Measurements from ENCODE around the gene FAM50A.
A peak's percentile ranks its signal among the peaks of the same experiment; 100 is the strongest.

The FAM50A gene

DNA sequence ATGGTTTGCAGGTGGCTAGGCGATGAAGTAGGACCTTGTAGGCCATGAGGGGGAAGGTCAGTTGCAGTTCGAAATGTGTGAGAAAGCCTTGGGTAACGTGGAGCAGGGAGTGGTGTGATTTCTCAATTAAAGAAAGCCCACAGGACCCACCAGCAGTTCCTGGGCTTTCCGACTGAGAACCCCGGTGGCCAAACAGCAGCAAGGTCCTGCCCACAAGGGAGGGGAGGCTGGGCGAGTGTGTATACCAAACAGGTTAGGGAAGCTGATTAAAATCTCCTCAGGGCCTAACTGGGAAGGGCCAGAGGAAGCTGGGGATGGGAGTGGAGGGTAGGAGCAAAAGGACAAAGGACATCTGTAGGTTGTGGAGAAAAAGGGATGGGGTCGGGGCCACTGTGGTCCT is 13.0 kb upstream of the FAM50A start:
- no peak for DNase-seq
- H3K27ac Mint-ChIP-seq: peak overlapping the region; percentile 73
- peaks cover 24% of the 10 kb centered on the region for H3K36me3 Mint-ChIP-seq (ENCODE audit: low read depth)

DNA sequence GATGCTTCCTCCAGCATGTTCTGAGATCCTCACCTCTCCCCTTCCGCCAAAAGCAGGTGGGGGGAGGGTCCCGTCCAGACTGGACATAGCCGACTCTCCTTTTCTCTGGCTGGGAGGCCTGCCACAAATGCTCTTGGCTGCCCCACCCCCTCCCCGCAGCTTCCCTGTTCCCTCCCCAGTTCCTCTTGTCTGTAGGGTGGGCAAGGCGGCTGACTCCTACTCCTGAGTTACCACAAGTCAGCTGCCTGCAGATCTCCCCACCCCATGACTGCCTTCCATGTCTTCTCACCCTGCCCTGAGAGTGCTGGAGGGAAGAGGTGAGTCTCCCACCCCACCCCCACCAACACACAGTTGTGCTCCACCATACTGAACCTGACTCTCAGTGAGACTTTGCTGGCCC is 12.6 kb upstream of the FAM50A start:
- TF ChIP-seq, protein P1, sequence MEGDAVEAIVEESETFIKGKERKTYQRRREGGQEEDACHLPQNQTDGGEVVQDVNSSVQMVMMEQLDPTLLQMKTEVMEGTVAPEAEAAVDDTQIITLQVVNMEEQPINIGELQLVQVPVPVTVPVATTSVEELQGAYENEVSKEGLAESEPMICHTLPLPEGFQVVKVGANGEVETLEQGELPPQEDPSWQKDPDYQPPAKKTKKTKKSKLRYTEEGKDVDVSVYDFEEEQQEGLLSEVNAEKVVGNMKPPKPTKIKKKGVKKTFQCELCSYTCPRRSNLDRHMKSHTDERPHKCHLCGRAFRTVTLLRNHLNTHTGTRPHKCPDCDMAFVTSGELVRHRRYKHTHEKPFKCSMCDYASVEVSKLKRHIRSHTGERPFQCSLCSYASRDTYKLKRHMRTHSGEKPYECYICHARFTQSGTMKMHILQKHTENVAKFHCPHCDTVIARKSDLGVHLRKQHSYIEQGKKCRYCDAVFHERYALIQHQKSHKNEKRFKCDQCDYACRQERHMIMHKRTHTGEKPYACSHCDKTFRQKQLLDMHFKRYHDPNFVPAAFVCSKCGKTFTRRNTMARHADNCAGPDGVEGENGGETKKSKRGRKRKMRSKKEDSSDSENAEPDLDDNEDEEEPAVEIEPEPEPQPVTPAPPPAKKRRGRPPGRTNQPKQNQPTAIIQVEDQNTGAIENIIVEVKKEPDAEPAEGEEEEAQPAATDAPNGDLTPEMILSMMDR (IDR thresholded peaks at IDR 0.05): no peak
- peaks cover 27% of the 10 kb centered on the region for H3K36me3 Mint-ChIP-seq (ENCODE audit: low read depth)
- peaks cover 6% of the 10 kb centered on the region for H3K27me3 Mint-ChIP-seq (ENCODE audit: low read depth, poor library complexity)
- H3K4me3 Mint-ChIP-seq: no peak overlapping the region
- peaks cover 33% of the 10 kb centered on the region for H3K4me1 Mint-ChIP-seq
- H3K9me3 Mint-ChIP-seq: peaks cover 67% of the 10 kb centered on the region
- no peak for DNase-seq
- H3K27ac Mint-ChIP-seq: no peak overlapping the region

More for the DNA sequence above, 13.0 kb upstream of the FAM50A start:
- H3K27me3 Mint-ChIP-seq (ENCODE audit: low read depth, poor library complexity): peaks cover 9% of the 10 kb centered on the region
- peak overlapping the region; percentile 65 for H3K4me3 Mint-ChIP-seq
- H3K9me3 Mint-ChIP-seq: peaks cover 63% of the 10 kb centered on the region
- H3K4me1 Mint-ChIP-seq: peaks cover 29% of the 10 kb centered on the region
- TF ChIP-seq, protein P1 (IDR thresholded peaks at IDR 0.05): no peak

DNA sequence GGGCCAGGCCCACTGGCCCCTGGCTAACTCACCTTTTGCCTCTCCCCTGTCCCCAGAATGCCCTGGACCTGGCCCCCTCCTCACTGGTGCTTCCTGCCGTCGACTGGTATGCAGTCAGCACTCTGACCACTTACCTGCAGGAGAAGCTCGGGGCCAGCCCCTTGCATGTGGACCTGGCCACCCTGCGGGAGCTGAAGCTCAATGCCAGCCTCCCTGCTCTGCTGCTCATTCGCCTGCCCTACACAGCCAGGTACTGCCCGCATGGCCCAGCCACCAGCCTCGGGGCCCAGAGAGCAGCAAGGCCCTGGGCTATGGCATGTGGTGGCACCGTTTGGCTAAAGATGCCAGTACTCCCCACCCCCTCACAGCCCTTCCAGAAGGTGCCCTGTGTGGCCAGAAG is 11.7 kb upstream of the FAM50A start:
- no peak for DNase-seq
- Mint-ChIP-seq H3K9me3 (peaks cover 62% of the 10 kb centered on the region), H3K27ac (no peak overlapping the region), H3K4me1 (peaks cover 33% of the 10 kb centered on the region), H3K36me3 (ENCODE audit: low read depth) (peaks cover 27% of the 10 kb centered on the region), H3K27me3 (ENCODE audit: low read depth, poor library complexity) (peaks cover 6% of the 10 kb centered on the region), H3K4me3 (no peak overlapping the region)
- TF ChIP-seq, protein P1 (IDR thresholded peaks at IDR 0.05): no peak

DNA sequence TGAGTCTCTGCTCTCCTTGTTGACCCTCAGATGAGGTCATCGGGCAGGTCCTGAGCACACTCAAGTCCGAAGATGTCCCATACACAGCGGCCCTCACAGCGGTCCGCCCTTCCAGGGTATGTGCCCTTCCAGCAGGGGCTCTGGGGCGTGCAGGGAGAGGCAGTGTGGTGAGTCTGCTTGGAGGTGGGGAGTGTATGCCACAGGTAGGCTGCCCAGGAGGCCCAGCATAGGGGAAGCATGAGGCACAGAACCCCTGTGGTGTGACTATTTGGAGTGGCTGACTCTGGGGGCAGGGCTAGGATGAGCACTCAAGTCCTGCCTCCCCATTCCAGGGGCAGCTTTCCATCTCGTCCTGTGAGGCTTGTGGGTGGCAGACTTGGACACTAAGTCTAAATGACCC is 10.3 kb upstream of the FAM50A start:
- peaks cover 62% of the 10 kb centered on the region for H3K9me3 Mint-ChIP-seq
- H3K27ac Mint-ChIP-seq: no peak overlapping the region
- peaks cover 27% of the 10 kb centered on the region for H3K36me3 Mint-ChIP-seq (ENCODE audit: low read depth)
- TF ChIP-seq, protein P1 (IDR thresholded peaks at IDR 0.05): no peak
- DNase-seq: no peak
- peaks cover 36% of the 10 kb centered on the region for H3K4me1 Mint-ChIP-seq
- H3K27me3 Mint-ChIP-seq (ENCODE audit: low read depth, poor library complexity): peaks cover 6% of the 10 kb centered on the region
- H3K4me3 Mint-ChIP-seq: no peak overlapping the region

DNA sequence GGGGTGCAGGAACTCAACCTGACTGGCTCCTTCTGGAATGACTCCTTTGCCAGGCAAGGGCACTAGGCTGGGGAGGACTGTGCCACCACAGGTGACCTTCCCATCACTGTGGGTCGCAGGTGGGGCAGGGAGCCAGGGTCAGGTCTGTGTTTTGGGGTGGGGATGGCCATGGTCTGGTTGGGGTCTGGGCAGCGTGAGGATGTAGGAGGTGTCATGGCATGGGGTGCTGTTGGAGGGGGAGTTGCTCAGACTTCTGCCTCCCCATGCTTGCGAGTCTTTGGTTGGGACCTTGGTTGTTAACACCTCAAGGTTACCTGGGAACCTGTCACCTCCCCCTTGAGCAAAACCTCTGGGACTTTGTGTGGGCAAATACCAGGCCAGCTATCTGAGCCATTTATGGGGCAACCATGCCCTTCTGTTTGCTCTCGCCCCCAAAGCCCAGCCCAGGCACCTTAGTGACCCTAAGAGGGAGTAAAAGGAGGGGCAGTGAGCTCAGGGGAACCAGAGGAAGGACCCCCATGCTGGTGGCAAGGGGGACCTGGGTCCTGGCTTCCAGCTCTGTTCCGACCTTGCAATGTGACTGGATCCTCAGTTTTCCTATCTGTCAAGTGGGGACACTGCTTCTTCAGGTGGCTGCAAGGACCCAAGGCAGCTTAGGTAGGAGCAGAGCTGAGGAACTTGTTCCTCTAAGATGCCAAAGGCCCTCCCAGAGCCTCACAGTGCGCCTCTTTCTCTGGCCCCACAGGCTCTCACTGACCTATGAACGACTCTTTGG is 9.4 kb upstream of the FAM50A start:
- no peak for DNase-seq
- Mint-ChIP-seq H3K9me3 (peaks cover 63% of the 10 kb centered on the region), H3K27me3 (ENCODE audit: low read depth, poor library complexity) (peaks cover 6% of the 10 kb centered on the region), H3K4me3 (no peak overlapping the region), H3K36me3 (ENCODE audit: low read depth) (peaks cover 27% of the 10 kb centered on the region), H3K4me1 (peaks cover 33% of the 10 kb centered on the region), H3K27ac (no peak overlapping the region)
- TF ChIP-seq, protein P1 (IDR thresholded peaks at IDR 0.05): no peak
